ENCODE results near the gene PNMA6E. TPM values are rescaled to one million over a fixed set of nuclear protein-coding genes. Genes with fewer than 3 reads are reported as not detected.
"Not testable (repeated sequence)": the region's sequence is repeated elsewhere in the genome, so short reads cannot be mapped to it uniquely, and the experiment has no call there.

Gene PNMA6E
- total RNA-seq, 3 donors from 2014 or later, result not detected

GRCh38 chrX:153387987-153388721 is 13.0 kb downstream of the PNMA6E start:
- no peak for DNase-seq (ENCODE audit: low spot score in 2 of 2)
- Histone ChIP-seq H3K27ac (no peak overlapping the region), H3K9me3 (no peaks in the 10 kb centered on the region), H3K27me3 (peaks cover 0 to 25% of the 10 kb centered on the region in 2 donors), H3K4me3 (no peak overlapping the region), H3K4me1 (no peaks in the 10 kb centered on the region), H3K36me3 (no peaks in the 10 kb centered on the region)
- TF ChIP-seq CTCF (IDR thresholded peaks at IDR 0.05), result no peak
- TF ChIP-seq POLR2A (IDR thresholded peaks at IDR 0.05), result no peak
- TF ChIP-seq POLR2AphosphoS5 (IDR thresholded peaks at IDR 0.05), result no peak
- intact Hi-C loops (cut with DNase I; ENCODE audit: low total_unique reads), result no loop called here

- intact Hi-C loops (cut with DNase I; ENCODE audit: low total_unique reads), result no loop called here
- no peak overlapping the region for H3K27ac ChIP-seq
- no peak for DNase-seq (ENCODE audit: low spot score in 2 of 2)
- H3K4me3 ChIP-seq, result no peak overlapping the region
- H3K4me1 ChIP-seq, result no peaks in the 10 kb centered on the region
- peaks cover 0 to 19% of the 10 kb centered on the region in 2 donors for H3K27me3 ChIP-seq
- H3K9me3 ChIP-seq, result no peaks in the 10 kb centered on the region
- H3K36me3 ChIP-seq, result no peaks in the 10 kb centered on the region
- TF ChIP-seq POLR2AphosphoS5 (IDR thresholded peaks at IDR 0.05) (no peak), POLR2A (IDR thresholded peaks at IDR 0.05) (no peak), CTCF (IDR thresholded peaks at IDR 0.05) (no peak)
These were observed 13.8 kb downstream of the PNMA6E start for GRCh38 chrX:153387345-153387744.

GRCh38 chrX:153386097-153386496 is 15.1 kb downstream of the PNMA6E start:
- DNase-seq (ENCODE audit: low spot score in 2 of 2), result no peak
- Histone ChIP-seq H3K27me3 (peaks cover 0 to 19% of the 10 kb centered on the region in 2 donors), H3K4me3 (no peak overlapping the region), H3K4me1 (no peaks in the 10 kb centered on the region), H3K27ac (no peak overlapping the region), H3K9me3 (no peaks in the 10 kb centered on the region), H3K36me3 (no peaks in the 10 kb centered on the region)
- no peak for TF ChIP-seq POLR2AphosphoS5 (IDR thresholded peaks at IDR 0.05)
- TF ChIP-seq POLR2A (IDR thresholded peaks at IDR 0.05), result no peak
- no peak for TF ChIP-seq CTCF (IDR thresholded peaks at IDR 0.05)
- intact Hi-C loops (cut with DNase I; ENCODE audit: low total_unique reads), result no loop called here

GRCh38 chrX:153384973-153385372 is 16.2 kb downstream of the PNMA6E start:
- H3K27me3 ChIP-seq, result peaks cover 0 to 25% of the 10 kb centered on the region in 2 donors
- intact Hi-C loops (cut with DNase I; ENCODE audit: low total_unique reads); H3K27ac ChIP-seq; H3K4me1 ChIP-seq; H3K4me3 ChIP-seq; H3K36me3 ChIP-seq; DNase-seq (ENCODE audit: low spot score in 2 of 2); H3K9me3 ChIP-seq: not testable (repeated sequence)

GRCh38 chrX:153384390-153384789 is 16.8 kb downstream of the PNMA6E start:
- Histone ChIP-seq H3K27ac (no peak overlapping the region), H3K9me3 (no peaks in the 10 kb centered on the region), H3K4me3 (no peak overlapping the region), H3K36me3 (no peaks in the 10 kb centered on the region), H3K27me3 (peaks cover 0 to 27% of the 10 kb centered on the region in 2 donors), H3K4me1 (no peaks in the 10 kb centered on the region)
- intact Hi-C loops (cut with DNase I; ENCODE audit: low total_unique reads), result no loop called here
- no peak for DNase-seq (ENCODE audit: low spot score in 2 of 2)
- TF ChIP-seq CTCF (IDR thresholded peaks at IDR 0.05) (no peak), POLR2A (IDR thresholded peaks at IDR 0.05) (no peak), POLR2AphosphoS5 (IDR thresholded peaks at IDR 0.05) (no peak)
